Activated CD4-positive, alpha-beta T cell treated with anti-CD3 and anti-CD28 coated beads, Interleukin-2, Interleukin-6, amounts not matched to agents 100 ng/mL and 50 ng/mL, durations not matched to agents 16 hours and 8 hours (primary cell): ENCODE results near the gene RAPGEF5.

Experiments
- DNase-seq: peaks from one replicate; pipeline ENCODE4 v3.0.0-alpha.2; 2020

RAPGEF5 gene

GRCh38 chr7:22378199-22378980, 21.4 kb upstream of the RAPGEF5 start:
- DNase-seq = no peak

DNA sequence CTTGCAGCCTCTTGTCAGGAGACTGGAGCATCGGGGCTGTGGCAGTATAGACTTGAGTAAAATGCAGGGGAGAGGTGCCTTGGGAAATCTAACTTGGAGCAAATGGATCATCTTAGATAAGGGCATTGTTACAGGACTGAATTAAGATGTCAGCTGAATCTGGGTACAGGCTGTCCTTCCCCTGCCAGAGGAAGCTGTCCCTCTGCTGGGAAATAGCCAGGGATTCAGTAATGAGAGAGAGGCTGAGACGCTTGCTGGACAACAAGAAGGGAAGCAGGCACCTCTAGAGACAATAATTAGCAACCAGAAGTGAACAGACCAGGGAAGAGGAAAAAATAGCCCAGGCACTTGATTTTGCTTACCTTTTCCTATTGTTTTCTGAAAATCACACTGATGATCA, 20.7 kb upstream of the RAPGEF5 start:
- no peak for DNase-seq

- DNase-seq = no peak
These were observed 18.6 kb upstream of the RAPGEF5 start for GRCh38 chr7:22375359-22376048.

DNA sequence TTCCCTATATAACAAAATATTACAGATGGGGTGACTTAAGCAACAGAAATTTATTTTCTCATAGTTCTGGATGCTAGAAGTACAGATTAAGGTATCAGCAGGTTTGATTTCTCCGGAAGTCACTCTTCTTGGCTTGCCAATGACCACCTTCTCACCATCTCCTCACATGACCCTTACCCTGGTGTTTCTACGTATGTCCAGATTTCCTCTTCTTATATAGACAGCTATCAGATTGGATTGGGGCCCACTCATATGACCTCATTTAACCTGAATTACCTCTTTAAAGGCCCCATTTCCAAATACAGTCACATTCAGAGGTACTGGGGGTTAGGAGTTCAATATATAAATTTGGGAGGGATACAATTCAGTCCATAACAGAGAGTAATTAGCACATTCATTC, 17.0 kb upstream of the RAPGEF5 start:
- no peak for DNase-seq

DNA sequence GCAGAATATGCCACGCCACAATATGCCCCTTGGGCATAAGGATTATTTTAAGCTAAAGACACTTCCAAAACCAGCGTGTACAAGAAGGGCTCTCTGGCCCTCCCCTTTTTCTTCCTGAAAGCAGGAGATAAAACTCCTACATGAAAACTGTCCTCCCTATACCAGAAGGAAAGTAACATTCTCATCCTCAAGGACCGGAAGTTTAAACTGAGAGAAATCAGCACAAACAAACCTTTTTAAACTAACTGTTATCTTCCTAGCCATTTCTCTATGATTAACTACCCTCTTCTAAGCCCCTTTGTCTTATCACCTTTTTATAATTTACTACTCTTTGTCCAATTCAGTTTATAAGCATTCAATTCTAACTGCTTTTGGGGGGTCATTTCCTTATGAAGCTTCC, 16.4 kb upstream of the RAPGEF5 start:
- DNase-seq = no peak

DNA sequence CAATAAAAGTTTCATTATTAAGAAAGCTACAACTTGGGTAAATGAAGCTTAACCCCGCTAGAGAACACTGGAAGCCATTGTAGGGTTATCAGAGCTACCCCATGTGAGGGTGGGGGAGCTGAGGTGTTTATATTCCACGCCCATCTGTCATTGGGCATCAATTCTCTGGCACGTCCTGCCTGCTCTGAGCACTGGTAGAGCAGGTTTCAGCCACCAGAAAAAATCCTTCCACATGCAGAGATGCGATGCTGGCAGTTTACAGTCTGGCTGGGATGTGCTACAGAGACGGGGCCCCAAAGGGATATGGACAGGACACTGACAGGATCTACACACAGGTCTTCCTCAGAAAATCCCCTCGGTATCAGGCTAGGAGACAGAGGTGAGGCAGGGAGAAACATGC, 15.9 kb upstream of the RAPGEF5 start:
- DNase-seq = no peak

- no peak for DNase-seq
These were observed 14.9 kb upstream of the RAPGEF5 start for GRCh38 chr7:22371878-22372277.

- DNase-seq = no peak
These were observed 7.9 kb upstream of the RAPGEF5 start for GRCh38 chr7:22364900-22365299.

GRCh38 chr7:22363756-22364422, 6.9 kb upstream of the RAPGEF5 start:
- DNase-seq = no peak

GRCh38 chr7:22361795-22362194, 4.8 kb upstream of the RAPGEF5 start:
- DNase-seq = no peak

DNA sequence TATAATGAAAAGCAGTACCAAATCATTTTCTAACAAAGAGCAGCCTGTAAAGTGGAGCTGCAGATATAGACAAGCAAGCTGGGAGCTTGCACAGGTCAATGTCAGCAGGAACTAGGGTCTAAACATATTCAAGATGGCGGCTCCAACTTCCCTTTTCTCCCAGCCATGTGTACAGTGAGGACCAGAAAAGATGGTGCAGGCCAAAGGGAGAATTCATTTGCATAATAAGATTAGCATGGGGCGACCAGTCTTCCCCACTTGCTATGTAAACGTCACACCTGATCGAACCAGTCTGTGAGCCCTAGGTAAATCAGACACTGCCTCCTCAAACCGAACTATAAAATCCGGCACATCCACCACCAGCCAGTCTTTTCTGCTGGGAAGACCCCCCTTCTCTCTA, 4.4 kb upstream of the RAPGEF5 start:
- DNase-seq = no peak

DNA sequence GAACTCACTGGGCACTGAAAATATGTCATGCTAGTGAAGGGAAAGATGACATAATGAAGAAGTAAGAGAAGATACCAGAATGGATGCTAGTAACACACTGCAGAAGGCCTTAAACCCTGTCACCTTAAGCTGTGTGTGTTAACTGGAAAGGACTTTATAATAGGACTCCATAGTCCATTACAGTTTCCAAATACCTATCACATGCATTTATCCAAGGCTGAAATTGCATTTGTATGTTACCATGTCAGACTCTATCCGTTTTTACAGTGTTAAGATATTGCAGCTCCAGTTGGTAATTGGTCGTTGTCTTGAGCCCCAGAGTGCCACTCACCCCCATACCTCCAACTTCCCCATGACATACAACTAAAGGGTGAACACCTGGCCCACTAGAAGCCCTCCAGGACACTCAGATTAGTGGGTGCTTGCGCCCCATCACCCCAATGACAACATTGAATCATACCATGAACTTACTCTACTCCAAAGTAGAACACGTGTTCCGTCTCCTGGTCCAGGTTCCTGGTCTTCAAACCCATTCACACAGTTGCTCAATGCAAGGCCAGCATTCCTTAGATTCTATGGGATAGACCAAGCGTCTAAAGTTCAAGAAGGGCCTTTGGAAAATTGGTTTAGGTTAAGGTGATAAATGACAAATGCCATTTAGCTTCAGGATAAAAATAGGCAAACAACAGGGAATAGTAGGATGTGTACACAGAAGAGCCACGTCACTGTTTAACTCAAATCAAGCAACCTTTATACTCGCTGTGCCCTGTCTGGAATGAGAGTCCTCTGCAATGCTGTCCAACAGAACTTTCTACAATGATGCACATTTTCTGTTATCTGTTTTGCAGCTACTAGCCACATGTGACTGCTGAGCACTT, 2.1 kb upstream of the RAPGEF5 start:
- DNase-seq = no peak

DNA sequence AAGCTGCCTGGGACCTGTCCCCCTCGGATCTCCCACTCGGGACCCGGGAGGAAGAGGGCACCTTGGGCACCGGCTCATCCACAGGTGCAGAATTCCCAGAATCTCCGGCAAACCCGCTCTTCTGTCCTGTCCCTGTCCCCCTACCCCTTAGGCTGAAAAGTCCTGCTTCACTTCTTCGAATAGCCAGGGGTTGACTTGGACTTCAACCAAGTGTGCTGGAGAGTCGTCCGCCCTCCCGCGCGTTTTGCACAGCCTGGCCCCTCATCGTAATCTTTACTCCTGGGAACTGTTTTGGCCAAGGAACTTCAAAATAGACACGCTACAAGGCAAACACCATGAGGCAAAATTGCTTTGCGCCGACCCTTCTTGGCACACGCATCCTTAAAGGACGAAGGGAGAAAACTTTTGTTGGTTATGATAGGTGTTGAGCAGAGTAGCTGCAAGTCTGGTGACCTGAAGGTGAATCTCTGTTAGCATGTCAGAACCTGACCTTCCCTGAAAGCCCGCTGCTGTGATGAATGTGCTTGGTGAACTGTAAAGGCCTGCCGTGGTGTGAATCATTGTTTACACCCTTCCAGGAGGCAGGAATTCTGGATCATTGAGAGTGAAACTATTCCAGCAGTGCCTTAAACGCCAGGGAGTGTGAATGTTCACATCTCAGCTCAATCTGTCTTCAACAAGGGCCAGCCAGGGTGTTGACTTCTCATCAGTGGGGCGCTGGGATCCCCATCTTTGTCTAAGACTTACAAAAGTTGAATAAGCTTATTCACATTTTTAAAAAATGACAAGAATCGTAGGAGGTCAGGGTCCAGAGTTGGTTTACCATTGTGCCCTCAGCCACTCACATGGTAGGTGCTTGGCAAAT, 589 bp upstream of the RAPGEF5 start:
- DNase-seq = no peak

DNA sequence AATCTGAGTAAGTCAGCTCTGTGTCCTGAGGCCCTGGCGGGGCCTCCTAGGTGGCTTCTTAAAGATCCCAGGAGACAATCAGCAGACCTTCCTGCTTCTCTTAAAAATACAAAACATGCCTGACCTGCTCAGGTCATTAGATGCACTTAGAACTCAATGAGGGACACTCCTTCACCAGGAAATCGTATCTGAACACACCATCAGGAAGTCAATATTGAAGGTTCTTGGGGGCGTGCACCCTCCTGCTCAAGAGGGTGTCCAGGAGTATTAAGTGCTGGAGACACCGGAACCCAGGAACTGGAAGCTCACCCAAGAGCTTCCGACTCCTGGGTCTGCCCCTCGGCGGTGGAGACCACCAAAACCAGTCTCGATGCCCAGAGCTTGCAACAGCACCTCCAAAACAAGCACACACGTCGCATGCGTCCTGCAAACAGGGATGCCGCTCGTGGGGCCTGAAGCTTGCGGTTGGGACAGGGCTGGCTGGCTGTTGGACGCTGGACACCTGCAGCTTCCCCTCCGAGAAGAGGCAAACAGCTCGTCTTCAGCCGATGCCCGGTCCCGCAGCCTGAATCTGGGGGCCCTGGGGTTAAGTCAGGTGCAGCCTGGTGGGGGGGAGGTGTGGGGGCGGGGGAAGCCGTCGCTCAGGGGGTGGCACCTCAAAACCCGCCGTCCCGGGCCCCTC, 803 bp downstream of the RAPGEF5 start:
- DNase-seq = no peak

DNA sequence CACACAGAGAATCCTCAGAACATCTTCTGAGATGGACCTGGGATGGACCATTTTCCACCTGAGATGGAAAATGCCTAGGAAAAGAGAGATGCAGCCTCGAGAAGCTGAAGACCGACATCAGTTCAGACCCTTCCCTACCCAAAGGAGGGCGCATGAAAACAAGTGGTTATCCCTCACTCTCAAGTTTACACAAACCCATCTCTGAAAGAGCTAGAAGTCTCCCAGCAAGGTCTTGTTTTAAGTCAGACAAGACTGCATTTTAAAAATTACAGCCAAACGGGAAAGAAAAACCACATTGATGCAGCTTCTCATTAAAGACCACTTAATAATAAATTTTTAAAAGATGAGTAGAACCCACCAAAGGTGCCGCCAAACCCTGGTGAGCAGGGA, 1.3 kb downstream of the RAPGEF5 start:
- DNase-seq = no peak

- DNase-seq = no peak
These were observed 2.5 kb downstream of the RAPGEF5 start for GRCh38 chr7:22354462-22354861.

DNA sequence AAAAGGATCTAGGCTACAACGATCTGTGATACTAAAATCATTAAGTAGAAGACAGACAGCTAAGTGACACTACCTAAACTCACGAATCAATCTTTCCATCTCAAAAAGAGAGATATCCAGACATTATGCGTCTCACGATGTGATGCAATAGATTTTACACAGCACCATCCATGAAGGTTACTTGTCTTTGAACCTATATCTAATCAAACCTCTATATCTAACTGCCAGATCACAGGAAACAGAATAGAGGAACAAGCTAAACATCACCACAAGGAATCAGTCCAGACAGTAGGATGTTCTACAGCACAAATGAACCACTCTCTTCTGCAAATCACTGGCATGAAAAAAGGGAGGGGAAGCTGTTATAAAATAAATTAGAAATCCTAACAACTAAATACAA, 4.1 kb downstream of the RAPGEF5 start:
- DNase-seq = no peak

- DNase-seq = no peak
These were observed 5.1 kb downstream of the RAPGEF5 start for GRCh38 chr7:22351878-22352277.

DNA sequence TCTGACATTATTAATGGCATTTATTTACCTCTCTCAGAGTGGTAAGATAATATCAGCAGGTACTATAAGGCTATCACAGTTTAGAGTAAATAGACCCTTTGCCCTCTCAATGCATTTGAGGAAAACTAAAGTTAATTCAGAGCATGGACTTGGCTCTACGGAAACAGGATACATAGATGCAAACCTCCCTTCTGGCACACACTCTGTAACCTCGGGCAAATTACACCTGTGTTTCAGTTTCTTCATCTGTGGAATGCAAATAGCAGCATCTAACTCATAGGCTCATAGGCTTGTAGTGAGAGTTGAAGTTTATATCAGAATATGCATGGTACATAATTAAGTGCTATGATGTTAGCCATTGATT, 5.6 kb downstream of the RAPGEF5 start:
- no peak for DNase-seq

DNA sequence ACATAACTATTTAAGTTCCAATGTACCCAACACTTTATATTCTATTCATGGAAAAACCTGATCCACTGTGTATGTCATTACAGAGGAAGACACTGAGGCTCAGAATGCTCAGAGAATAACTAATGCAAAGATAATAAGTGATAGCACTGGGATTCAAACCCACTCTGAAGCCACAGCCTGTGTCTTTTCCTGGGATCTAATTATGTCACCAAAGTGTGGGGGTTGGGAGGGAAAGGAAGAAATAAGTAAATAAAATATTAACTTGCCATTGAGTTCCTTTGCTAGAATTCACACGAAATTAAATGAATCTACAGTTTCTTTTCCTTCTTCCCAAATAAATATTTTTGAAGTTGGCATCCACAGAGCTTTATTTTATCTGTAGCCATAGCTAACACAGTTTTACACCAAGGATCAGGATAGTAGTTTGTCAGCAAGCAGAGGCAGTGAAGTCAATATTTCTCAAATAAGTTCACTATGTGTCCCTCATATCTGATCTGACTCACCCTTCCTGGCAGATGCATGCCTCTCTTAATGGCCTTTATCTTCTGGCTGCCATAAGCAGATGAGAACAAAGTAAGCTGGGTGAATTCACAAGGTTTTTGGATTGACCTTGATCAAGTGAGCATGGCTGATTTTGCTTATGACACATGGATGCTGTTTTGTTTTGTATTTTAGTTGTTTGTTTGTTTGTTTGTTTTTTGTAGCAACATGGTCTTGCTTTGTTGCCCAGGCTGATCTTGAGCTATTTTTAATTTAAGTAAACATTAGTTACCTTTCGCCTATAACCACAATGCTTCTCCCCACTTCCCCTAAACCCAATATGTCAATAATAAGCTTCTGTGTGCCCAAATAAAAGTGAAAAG, 6.3 kb downstream of the RAPGEF5 start:
- no peak for DNase-seq

GRCh38 chr7:22348379-22348778, 8.6 kb downstream of the RAPGEF5 start:
- no peak for DNase-seq
